Measurements from ENCODE around the gene NRN1. TPM values are rescaled to one million over a fixed set of nuclear protein-coding genes. Genes with fewer than 3 reads are reported as not detected.

Gene NRN1
- total RNA-seq, 4 donors from 2014 or later = 1.3 to 23.0 (median 9.1) TPM

DNA sequence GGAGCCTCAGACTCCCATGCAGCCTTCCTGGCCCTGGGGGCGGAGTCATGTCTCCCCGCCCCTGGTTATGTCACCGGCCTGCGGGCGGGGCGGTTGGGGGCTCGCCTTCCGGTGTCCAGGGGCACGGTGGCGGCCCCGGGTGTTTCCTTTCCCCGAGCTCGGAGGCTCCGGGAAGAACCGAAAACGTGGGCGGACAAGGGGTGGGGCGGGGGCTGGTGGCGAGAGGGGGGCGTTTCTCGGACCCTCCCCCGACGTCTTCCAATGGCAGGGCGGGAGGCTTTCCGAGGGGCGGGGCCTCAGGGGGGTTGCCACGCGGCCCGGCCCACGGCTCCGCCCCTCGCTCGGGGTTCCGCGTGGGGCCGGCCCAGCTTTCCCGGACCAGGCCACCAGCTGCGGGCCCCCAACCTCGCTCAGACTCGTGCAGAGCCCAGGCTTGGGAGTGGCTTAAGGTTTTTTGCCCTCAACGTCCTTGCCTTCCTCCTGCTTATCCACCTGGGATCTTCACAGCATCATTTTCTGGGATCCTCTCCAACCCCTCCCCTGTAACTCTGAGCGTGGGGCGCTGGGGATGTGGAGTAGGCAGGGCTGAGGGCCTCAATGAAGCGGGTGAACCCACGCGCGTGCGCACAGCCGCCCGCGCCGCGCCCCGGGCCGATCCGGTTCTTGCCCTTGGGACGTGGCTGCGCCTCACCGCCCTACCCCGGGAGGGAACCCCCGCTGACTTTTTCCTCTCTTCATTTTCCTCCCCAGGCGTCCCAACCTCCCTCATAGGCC is 2.1 kb upstream of the NRN1 start:
- Histone ChIP-seq H3K4me3 (peak overlapping the region in 1 of 2 donors; percentile 36), H3K27me3 (peaks cover 55% of the 10 kb centered on the region in 2 donors), H3K9me3 (no peaks in the 10 kb centered on the region), H3K27ac (peak overlapping the region; percentile 44 to 50), H3K36me3 (no peaks in the 10 kb centered on the region), H3K4me1 (no peaks in the 10 kb centered on the region)
- TF ChIP-seq POLR2A (IDR thresholded peaks at IDR 0.05) = no peak
- TF ChIP-seq, protein P1, sequence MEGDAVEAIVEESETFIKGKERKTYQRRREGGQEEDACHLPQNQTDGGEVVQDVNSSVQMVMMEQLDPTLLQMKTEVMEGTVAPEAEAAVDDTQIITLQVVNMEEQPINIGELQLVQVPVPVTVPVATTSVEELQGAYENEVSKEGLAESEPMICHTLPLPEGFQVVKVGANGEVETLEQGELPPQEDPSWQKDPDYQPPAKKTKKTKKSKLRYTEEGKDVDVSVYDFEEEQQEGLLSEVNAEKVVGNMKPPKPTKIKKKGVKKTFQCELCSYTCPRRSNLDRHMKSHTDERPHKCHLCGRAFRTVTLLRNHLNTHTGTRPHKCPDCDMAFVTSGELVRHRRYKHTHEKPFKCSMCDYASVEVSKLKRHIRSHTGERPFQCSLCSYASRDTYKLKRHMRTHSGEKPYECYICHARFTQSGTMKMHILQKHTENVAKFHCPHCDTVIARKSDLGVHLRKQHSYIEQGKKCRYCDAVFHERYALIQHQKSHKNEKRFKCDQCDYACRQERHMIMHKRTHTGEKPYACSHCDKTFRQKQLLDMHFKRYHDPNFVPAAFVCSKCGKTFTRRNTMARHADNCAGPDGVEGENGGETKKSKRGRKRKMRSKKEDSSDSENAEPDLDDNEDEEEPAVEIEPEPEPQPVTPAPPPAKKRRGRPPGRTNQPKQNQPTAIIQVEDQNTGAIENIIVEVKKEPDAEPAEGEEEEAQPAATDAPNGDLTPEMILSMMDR (IDR thresholded peaks at IDR 0.05) = no peak
- peak; percentile 44 to 68 for DNase-seq
- intact Hi-C loops (cut with DNase I; ENCODE audit: low total_unique reads) = no loop called here

DNA sequence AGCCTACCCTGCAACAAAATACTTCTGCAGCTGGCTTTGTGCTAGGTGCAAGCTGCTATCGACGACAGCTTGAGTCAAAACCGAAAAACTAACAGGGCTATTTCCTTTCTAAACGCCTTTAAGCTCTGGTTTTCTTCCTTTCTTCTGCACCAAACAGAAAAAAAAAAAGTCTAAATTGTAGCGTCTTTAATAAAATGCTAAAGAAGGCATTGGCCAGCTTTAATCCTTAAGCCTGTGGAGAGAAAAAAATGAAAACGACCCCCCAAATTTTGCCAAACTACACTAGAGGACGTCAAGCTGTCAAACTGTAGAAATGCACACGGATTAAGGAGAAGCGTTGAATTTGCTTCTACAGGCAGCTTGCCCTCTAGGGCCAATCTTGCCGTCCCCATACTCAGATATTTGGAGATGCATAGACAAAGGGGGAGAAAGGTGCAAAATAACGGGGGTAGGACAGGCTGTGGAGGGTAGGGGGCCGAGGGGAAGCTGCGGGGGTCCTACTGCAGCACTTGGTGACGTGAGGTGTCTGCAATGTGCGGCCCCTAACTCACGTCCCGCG is 1.4 kb upstream of the NRN1 start:
- Histone ChIP-seq H3K27me3 (peaks cover 59 to 61% of the 10 kb centered on the region in 2 donors), H3K9me3 (no peaks in the 10 kb centered on the region), H3K4me1 (peaks cover 0 to 2% of the 10 kb centered on the region in 2 donors), H3K36me3 (no peaks in the 10 kb centered on the region), H3K27ac (peak overlapping the region; percentile 50 to 68), H3K4me3 (peak overlapping the region in 1 of 2 donors; percentile 36)
- TF ChIP-seq, protein P1 (IDR thresholded peaks at IDR 0.05) = no peak
- TF ChIP-seq POLR2A (IDR thresholded peaks at IDR 0.05) = no peak
- intact Hi-C loops (cut with DNase I; ENCODE audit: low total_unique reads) = no loop called here
- no peak for DNase-seq

DNA sequence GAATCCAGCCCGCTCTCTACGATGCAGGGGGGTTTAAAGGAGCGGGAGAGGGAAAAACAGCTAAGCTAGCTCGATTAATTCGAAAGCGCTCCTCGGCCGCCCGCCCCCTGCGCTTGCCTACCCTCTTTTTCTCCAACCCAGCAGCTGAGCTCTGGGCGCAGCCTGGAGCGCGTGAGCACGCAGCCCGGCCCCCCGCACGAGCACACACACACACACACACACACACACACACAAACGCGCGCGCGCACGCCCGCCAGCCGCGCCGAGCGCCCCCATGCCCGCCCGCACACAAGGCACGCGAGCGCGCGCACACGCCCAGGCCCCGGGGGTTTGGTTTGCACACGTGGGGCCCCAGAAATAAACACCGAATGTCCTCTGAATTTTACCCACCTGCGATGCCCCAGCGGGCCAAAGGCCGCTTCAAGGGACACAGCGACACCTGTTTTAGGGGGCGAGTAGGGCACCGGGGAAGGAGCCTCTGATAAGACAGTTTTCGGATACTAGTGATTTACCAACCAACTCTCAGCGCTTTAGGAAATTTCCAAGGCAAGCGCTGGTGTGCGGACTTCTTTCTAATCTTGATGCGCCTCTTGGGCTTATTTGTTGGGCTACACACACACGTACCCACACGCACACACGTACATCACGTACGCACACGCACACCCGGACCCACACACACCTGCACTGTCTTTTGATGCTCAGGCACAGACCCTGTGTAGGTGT is 802 bp upstream of the NRN1 start:
- peaks cover 0 to 7% of the 10 kb centered on the region in 2 donors for H3K4me1 ChIP-seq
- H3K27ac ChIP-seq = peak overlapping the region; percentile 23 to 68
- intact Hi-C loops (cut with DNase I; ENCODE audit: low total_unique reads) = no loop called here
- peak overlapping the region; percentile 13 to 27 for H3K4me3 ChIP-seq
- DNase-seq = no peak
- H3K36me3 ChIP-seq = no peaks in the 10 kb centered on the region
- H3K27me3 ChIP-seq = peaks cover 59 to 67% of the 10 kb centered on the region in 2 donors
- H3K9me3 ChIP-seq = no peaks in the 10 kb centered on the region
- TF ChIP-seq POLR2A (IDR thresholded peaks at IDR 0.05) = no peak
- TF ChIP-seq, protein P1 (IDR thresholded peaks at IDR 0.05) = no peak

DNA sequence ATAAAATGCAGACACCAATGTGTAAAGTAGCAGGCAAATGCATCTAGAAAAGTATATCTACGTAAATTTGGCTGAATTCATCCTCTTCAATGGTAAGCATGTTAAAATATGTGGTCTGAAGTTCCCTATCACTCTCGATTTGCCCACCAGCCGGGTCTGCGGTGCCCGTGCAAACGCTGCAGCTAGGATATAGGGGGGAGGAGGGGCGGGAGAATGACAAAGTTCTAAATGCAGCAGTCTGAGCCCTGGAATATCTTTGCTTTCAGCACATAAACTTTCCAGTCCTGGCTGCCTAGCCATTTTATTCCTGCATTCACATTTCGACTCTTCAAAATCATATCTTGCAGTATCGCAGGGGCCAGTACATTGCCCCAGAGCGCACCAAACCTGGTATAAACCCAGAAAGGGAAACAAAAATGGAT is 708 bp downstream of the NRN1 start:
- peaks cover 59 to 74% of the 10 kb centered on the region in 2 donors for H3K27me3 ChIP-seq

More for the DNA sequence above, 708 bp downstream of the NRN1 start:
- H3K4me3 ChIP-seq = peak overlapping the region; percentile 15 to 23
- TF ChIP-seq POLR2A (IDR thresholded peaks at IDR 0.05) = no peak
- TF ChIP-seq, protein P1 (IDR thresholded peaks at IDR 0.05) = no peak
- intact Hi-C loops (cut with DNase I; ENCODE audit: low total_unique reads) = no loop called here
- peak overlapping the region; percentile 8 to 40 for H3K27ac ChIP-seq
- H3K36me3 ChIP-seq = no peaks in the 10 kb centered on the region
- DNase-seq = no peak
- H3K4me1 ChIP-seq = peaks cover 0 to 7% of the 10 kb centered on the region in 2 donors
- no peaks in the 10 kb centered on the region for H3K9me3 ChIP-seq

Data from uterus (tissue), 4 donors.